ENCODE measurements around the gene IRF9.

Gene IRF9

DNA sequence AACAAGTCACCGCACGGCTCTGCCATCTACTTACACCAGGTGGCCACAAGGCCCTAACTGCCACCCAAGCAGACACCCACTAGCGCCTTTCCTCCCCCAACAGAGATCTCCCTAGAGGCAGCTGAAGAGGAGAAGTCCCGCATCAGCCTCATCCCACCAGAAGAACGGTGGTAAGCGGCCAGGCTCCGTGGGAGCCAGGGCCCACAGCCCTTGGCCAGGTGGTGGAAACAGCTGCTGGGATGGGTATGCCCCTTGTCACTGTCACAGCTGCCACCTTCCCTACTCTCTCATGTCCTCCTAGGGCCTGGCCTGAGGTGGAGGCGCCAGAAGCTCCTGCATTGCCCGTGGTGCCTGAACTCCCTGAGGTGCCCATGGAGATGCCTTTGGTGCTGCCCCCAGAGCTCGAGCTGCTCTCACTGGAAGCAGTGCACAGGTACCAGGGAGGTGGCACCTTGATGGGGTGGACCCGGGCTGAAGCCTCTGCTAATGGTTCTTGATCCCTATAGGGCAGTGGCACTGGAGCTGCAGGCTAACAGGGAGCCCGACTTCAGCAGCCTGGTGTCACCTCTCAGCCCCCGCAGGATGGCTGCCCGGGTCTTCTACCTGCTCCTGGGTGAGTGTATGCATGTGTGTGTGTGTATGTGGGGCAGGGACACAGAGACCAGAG is 18.4 kb downstream of the IRF9 start:
- no peak for DNase-seq

DNA sequence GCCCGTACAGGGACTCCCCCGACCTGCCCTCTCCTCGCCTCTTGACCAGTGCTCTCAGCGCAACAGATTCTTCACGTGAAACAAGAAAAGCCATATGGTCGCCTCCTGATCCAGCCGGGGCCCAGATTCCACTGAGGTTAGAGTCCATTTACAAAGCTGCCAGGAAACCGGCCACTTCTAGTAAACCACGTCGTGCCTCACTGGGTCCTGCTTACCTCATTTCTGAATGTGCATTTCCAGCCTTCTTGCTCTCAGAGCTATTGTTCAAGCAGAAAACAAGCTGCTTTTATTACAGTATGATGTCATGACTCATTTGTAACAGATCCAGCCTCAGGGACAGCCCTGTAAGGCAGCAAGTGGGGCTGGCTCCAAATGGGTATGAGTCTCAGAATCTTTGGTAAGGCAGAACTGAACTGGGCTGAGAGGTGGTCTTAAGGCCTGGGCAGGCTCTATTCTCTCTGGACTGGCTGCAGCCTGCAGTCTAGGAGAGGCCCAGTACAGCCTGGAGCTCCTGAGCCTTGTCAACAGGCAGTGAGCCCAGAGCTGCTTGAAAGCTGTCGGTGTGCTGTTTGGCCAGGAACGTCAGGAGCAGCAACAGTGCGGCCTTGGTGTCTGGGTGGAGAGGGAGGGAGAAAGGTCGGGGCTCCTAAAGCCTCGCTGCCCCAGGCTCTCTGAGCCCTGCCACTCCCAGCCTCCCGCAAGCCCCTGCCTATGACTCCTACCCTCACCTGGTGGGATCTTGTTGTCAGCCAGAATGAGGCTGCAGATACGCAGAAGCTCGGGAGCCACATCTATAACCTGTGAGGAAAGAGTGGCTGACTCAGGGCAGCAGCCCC is 19.1 kb downstream of the IRF9 start:
- peak; percentile 53 for DNase-seq

DNA sequence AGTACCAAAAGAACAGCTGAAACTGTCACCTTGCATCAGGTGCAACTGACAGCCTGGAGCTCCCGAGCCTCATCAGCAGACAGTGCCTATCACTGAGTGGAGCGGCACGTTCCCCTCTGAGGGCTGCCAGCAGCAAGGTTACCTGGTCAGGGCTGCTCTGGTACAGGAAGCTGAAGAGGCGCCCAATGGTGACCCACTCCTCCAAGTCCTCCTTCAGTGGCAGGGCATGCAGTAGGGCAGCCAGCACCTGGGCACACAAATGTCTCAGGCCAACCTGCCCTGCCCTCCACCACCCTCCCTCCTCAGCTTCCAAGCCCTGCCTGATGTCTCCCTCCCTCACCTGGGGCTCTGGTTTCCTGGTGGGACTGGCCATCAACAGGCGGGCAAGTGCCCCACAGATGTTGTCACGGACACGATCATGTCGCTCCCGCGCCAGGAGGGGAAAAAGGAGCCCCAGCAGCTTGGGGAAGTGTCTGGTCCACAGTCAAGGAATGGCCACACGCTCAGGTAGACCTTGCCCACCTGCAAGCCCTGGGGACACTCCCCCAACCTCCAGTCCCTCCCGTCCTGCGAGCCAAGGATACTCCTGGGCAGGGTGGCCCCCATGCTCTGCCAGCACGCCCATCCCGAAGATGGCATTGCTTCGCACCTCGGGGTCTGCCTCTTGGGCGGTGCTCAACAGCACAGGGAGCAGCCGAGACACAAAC is 20.5 kb downstream of the IRF9 start:
- no peak for DNase-seq

DNA sequence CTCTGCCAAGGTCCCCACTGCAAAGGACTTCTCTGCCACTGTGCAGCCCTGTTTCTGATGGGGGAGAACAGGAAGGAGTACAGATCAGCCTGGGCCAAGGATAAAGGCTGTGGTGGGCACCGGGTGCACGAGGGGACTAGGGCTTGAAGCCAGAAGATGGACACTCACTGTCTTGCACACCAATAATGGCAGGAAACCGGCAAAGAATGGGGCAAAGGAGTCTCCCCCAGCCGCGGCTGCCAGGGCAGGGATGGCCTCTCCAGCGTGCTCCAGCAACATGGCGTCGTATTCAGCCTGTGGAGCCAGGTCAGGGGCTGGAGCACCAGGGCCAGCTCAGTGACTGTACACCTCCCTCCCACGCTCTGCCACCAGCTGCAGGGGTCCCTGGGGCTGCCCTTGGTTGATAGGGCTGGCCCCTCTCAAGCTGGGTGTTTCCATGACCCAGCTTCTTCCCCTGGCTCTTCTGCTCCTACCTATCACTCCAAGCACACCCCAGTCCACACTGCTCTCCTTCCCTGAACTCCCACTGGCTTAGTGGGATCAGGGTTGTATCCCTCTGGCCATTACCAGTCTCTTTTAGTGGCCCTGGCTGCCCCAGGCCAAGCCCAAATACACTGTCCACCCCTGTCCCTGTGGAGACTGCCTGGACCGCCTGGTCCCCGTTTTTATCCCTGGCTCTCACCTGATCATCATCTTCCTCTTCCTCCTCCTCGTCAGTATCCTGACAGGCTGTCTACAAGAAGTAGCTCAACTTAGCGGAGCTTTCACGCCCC is 21.2 kb downstream of the IRF9 start:
- DNase-seq: no peak

DNA sequence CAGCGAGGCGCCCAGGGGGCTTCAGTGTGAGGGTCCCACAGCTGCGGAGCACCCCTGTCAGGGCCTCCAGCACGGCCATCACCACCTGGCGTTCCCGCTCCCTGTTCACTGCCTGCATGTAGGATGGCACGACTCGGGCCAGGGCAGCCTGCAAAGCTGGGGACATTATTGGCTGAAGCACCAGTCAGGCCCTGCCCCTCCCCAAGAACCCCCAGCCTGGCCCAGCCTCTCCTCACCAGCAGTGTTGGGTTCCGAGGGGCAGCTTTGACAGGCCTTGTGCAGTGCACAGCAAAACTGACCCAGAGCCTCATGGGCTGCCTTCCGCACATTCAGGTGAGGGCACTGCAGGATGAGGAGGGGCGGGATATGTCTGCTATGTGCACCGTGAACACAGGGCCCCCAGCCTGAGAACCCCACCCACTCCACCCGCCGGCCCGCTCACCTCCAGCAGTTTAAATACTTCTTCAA is 22.0 kb downstream of the IRF9 start:
- DNase-seq: no peak

DNA sequence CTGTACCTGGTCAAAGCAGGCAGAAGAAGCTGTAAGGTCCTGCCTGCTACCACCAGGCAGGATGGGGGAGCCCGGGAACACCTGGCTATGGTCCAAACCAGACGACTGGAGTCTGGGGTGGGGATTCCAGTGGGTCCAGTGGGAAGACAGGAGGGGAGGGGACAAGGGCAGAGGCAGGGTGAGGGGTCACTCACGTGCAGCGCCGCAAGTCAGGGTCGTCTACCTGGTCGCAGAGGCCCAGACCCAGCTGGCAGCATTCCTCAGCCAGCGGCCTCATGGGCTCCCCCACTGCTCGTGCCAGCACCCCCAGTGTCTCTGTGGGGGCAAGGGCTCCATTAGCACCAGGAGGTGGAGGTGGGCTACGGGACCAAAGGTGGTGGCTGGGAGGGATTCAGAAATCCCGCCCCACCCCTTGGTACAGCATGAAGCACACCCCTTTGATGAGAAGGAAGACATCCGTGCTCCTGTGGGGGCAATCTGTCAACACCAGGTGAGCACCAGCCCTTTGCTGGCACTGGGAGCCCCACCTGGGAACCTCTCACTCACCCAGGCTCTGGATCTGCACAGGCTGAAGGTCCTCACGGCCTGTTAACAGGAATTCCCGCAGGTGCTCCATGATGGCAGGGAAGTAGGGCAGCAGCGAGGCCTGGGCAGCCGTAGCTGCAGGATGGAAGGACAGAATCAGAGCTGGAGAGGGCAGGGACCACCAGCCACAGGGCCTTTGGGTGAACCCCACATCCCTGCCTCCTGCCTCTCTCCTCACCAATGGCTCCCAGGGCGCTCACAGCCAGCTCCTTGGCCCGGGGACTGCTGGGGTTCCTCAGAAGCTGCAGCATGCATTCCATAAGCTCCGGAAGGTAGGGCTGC is 23.3 kb downstream of the IRF9 start:
- no peak for DNase-seq

DNA sequence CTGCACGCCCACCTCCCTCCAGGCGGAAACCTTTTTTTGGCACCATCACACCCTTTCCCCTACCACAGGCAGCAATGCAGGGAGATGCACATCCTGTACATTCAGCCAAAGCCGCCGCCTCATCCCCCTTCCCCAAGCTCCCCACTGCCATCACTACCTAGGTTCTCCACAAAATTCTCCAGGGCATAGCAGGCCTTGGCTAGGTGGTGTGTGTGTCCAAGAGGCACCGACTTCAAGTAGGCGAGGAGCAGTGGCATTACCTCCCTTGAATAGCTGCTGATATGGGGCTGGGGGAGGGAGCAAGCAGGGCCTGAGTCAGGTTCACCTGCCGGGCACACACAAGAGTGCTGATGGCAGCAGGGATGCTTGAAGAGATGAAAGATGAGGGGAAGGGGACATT is 24.0 kb downstream of the IRF9 start:
- no peak for DNase-seq

DNA sequence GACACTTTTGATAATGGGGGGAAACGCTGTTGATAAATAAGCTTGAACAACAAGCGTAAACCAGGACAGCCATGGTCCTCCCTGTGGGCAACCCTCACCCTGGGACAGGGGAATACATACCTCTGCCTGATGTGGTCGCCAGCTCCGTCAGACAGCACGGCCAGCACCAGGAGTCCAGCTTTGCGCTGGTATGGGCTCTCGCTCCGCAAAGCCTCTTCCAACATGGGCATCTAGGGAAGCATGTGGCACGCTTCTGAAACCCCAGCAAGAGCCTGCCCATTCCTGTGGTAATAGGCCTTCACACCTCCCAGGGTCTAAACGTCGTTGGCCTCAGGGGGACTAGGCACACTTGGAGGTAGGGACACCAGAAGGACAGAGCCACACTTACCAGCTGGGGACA is 24.7 kb downstream of the IRF9 start:
- DNase-seq: no peak

DNA sequence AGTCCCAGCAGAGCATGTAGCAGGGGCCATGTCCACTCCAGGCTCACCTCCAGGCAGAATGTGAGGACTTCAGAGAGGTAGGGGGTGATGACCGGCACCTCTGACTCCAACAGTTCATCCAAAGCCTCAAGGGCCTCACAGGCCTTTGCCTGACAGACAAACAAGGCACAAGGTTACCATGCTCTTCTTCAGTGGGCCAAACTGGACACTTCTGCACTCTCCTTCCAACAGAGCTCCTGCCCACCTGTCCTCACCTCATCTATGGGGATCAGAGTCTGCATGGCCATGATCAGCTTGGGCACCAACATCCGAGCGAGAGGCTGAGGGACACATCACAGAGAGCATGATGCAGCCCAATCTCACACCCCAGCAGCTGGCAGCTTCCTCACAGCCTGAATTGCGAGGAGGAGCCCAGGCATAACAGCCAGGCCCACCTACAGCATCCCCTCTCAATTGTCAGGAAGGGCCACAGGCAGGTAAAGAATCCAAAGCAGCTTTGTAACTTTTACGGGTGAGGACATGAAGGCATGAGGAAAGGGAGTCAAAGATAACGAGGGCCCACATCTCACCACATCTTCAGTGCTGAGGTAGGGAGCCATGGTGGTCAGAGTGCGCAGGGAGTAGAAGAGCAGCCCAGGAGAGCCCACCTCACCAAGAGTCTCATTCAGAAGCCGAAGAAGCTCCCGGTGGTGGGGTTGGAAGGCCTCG is 25.9 kb downstream of the IRF9 start:
- no peak for DNase-seq

DNA sequence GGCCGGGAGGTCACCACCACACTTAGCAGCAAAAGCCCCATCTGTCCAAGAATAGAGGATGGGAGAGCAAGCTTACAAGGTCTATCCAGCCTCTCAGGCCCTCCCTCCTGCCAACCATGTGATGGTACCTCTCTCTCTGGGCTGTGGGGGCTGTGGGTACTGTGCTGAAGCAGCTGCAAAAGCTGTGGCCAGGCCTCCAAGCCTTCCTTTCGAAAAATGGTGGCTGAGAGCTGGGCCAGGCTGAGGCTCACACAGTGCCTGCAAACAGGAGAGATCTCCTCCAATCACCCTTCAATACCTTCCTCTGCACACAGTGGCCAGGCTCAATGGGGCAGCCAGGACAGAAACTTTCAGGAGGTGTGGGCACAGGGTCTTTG is 26.5 kb downstream of the IRF9 start:
- no peak for DNase-seq

DNA sequence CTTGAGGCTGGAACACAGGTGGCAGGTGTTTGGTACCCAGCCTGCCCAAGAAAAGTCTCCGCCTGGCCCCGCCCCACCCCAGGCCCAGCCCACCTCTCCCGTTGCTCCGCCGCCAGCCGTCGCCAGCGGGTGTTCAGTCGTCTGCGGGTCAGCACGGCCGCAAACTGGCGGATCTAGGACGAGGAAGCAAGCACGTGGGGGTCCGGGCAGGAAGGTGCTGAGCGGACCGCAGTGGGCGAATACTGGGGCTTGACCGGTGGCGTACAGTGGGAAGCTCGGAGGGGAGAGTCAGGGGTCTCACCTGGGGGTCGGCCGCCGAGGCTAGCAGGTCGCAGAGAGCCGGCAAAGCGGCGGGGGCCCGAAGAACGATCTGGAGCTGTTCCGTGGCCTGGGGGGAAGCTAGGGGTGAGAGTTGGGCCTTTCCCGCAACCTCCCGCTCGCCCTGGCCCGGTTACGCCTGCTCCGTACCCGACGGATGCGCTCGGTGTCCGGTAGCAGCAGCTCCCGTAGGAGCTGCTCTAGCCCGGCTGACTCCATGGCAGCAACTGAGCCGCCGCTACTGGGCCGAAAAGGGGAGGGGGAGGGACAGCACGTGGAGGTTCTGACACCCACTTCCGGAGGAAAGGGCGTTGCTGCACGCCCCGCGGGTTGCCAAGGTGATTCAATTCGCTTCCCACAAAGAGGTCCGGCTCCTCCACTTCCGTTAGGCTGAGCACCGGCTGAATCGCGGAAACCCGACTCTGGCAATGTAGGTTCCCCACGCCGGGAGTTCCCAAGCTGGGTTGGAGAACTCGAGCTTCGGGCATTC is 27.4 kb downstream of the IRF9 start, which contains the start of gene IPO4:
IPO4 (minus strand) TSS at position 566 of the 808 bp plus-strand sequence; CDS start at position 537, 29 bp downstream.
- peak; percentile 98 for DNase-seq

DNA sequence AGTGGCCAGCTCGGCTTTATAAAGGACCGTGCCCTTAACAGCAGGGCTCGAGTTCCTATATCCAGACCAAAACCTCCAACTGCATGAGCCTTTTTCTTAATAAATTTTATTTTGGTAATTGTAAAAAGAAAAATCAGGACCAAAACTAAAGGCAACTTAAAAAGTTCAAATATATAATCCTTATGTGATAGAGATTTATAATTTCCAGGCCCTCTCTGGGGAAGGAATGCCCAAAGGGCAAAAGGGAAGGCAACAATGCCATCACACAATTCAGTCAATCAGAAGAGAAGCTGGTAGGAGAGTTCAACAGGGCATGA is 28.0 kb downstream of the IRF9 start:
- DNase-seq: no peak

DNA sequence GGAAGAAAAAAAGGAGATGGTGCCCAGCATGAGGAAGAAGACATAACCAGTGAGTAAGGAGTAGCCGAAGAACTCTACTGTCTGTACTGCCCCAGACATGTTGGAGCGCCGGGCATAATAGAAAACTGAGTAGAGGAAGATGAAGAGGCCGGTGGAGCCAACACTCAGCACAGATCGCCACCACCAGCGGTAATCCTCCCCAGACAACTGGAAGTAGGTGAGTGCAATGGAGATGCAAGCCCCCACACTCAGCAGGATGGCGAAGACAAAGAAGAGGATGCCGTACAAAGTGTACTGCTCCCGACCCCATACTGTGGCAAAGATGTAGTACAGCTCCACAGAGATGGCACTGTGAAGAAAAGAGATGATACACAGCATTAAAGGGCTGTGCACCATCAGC is 28.4 kb downstream of the IRF9 start:
- DNase-seq: no peak

DNA sequence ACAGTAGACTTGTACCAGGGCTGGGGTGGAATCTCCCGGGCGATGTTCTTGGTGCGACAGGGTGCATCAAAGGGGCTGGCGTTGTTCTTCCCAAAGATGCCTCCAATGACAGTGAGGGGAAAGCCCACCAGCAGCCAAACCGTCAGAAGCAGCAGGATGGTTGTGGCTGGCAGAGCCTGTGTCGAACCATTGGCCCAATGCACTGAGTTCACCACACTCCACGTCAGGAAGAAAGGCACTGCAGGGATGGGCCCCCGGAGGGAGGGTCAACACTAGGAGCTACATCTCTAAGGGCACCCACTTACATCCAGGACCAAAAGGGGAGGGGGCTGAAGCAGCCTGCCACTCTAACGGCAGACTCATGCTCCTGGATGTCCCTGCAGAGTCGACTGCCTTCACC is 29.4 kb downstream of the IRF9 start:
- DNase-seq: no peak

DNA sequence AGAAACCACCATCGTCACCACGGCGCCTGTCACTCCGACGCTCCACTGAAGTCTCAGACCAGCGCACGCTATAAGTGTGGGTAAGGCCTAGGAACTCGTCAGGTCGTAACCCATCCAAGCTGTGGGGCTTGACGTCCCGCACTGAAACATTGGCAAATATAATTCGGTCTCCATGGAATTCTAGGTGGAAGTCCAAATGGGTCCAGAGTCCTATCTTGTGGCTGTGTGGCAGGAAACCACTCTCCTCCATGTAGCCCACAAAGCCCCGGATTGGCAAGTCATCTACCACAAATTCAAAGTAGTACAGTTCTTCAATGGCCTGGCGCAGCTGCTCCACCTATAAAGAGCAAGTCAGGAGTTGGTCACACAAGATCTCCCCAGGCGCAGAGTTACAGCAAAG is 31.9 kb downstream of the IRF9 start:
- DNase-seq: no peak

DNA sequence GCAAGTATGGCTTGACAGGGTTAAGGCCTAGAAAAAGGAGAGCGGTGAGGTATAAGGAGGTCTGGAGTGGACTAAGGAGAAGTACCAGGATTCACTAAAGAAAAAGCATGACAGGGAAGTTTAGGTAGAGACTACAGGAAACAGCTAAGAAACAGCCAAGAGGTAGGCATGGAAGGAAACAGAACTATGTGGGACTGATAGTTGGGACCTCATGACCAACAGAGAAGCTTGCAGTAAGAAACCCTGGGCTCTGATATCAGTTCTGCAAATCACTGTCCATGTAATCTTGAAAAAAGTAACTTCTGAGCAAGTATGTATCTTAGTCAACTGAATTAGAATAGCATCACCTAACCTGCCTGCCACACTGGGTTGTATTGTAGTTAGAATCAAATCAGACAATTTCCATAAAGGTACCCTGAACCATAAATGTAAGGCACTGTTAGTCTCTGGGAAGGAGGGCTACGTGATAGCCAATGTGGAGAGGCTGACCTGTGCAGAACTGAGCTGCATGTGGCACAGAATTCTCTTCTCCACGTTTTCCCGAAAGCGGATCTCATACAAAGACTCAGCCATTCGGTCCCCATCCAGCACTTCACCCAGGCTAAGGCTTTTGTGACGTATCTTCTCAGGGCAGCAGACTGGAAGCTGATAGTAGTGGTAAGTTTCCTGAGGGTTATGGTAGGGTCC is 33.3 kb downstream of the IRF9 start:
- no peak for DNase-seq

DNA sequence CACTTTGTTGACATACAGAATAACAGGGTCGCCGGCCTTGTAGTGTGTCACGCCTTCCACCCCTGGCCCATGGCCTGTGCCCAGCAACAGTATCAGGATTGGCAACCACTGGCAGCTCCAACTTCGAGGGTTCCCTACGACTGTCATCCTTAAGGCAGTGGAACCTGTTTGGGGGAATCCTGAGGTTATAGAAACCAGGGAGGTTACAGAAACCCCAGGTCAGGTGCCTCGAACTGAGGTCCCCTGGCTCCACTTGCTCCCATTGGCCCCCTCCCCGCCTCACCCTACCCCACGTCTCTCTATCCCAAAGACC is 33.8 kb downstream of the IRF9 start:
- DNase-seq: no peak

DNA sequence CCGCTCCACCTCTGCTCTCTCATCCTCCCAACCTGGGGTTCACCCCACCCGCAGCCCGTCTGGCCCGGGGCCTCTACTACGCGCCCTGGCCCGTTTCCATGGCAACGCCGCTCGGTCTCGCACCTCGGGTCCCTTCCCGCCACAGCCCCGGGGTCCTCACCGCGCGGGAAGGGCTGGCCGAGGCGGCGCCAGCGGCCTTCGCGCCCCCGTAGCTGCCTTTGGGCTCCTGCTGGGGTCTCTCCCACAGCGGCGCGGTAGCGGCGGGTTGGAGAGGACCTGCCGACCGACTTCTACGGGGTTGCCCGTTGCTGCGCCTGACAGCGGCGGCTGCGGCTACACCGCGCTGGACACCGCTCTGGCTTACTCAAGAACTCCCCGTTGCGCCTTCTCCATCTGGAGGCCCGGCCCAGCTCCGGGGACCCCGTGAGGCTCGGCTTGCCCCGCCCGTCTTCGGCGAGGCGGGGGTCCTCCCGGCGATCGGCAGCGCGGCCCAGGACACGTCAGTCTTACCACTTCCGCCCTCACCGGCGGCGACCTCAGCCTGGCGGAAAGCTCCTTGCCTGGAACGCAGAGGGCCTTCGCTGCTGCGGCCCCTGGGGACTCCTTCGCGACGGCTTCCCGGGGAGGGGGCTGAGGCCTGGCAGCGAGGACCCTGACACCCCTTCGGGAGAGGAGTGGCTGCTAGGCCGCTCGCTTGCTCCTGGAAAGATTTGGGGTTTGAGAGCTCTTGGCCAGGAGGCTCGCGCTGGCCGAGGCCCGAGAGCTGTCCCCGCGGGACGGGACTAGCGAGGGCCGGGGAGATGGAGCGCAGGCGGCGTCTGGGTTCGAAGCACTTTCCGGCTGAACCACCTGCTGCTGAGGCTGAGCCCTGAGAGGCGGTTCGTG is 34.4 kb downstream of the IRF9 start, which contains the start of gene TM9SF1:
TM9SF1 (minus strand) TSS at position 256 of the 885 bp plus-strand sequence. CDS start 422 bp downstream, outside the sequence.
- DNase-seq: peak; percentile 89
